GM12892 (cell line): ENCODE results near the gene ALPK1.

Experiments
- POLR2A ChIP-seq: IDR thresholded peaks from 2 replicates; pipeline ENCODE4 v1.6.1; 2011; ENCODE audit warnings: low read depth, low read length, control low read depth
- POLR2AphosphoS5 ChIP-seq: IDR thresholded peaks from 2 replicates; pipeline ENCODE4 v1.6.1; 2011; ENCODE audit warnings: low read depth, low read length, control low read depth
- TAF1 ChIP-seq: IDR thresholded peaks from 2 replicates; pipeline ENCODE4 v1.6.1; 2011; ENCODE audit warnings: low read depth, mild to moderate bottlenecking, control low read depth, low read length, borderline replicate concordance

- TF ChIP-seq POLR2A (no peak), TAF1 (no peak), POLR2AphosphoS5 (no peak)
Measured at GRCh38 chr4:112277705-112278448, 19.3 kb upstream of the ALPK1 start.
